GM12878 (cell line): ENCODE measurements around the gene ADAMTSL3. TPM values are rescaled to one million over a fixed set of nuclear protein-coding genes. Genes with fewer than 3 reads are reported as not detected.

ENCODE experiments used
- ATAC-seq: fragments of 200-7000 bp; cut with Tn5 transposase; 3 replicates; pipeline ENCODE4 v1.9.1; 2020; ENCODE audit warnings: mild to moderate bottlenecking, moderate library complexity
- BruUV-seq: library from RNA; stranded (reverse); fragments of 400-500 nt; replicated peaks from 2 replicates; lab custom pipeline; 2021; lab: Mats Ljungman, UMichigan
- CTCF ChIA-PET: fragments of 300-600 bp; sonication (Branson Sonifier 250); formaldehyde crosslinking; extraction: SDS; loops from one replicate; lab custom pipeline; 2021; ENCODE audit warnings: inconsistent platforms; lab: Yijun Ruan, JAX
- POLR2A ChIA-PET: fragments of 350-600 bp; formaldehyde crosslinking; extraction: SDS; loops from one replicate; lab custom pipeline; 2021; ENCODE audit warnings: inconsistent platforms; lab: Charles Lee
- RAD21 ChIA-PET: fragments of 300-600 bp; sonication (Branson Sonifier 250); formaldehyde crosslinking; loops from one replicate; lab custom pipeline; 2023; ENCODE audit warnings: antibody characterized with exemption; ENCODE audit not compliant: unreplicated experiment; lab: Charles Lee
- SMC1A ChIA-PET: fragments of 300-600 bp; sonication (Branson Sonifier 250); formaldehyde crosslinking; loops from one replicate; lab custom pipeline; 2023; ENCODE audit not compliant: unreplicated experiment, uncharacterized antibody; lab: Charles Lee
- DNase-seq: peaks from one replicate; pipeline ENCODE4 v3.0.0-alpha.2; 2011; ENCODE audit warnings: low read depth, low spot score
- FAIRE-seq: peaks from 3 replicates; lab custom pipeline; 2011; peaks lifted over from hg19 to GRCh38; lab: Jason Lieb, UNC
- H2AFZ ChIP-seq: 2 replicates; pipeline ENCODE4 v1.6.0; 2011; ENCODE audit warnings: low read depth, low read length, control low read depth; ENCODE audit not compliant: control insufficient read depth
- H3K27ac ChIP-seq: 2 replicates; pipeline ENCODE4 v1.5.1; 2011; ENCODE audit warnings: control low read depth; ENCODE audit not compliant: control insufficient read depth, insufficient read depth
- H3K27me3 ChIP-seq, 2 experiments: replicated peaks in 1 of 2; 2 replicates each; pipeline versions ENCODE4 v1.6.0 to v1.6.1; 2011; ENCODE audit warnings: low read length in 1 of 2; ENCODE audit not compliant: control insufficient read depth in 2 of 2, insufficient read depth in 2 of 2
- H3K36me3 ChIP-seq, 2 experiments: 2 replicates each; pipeline ENCODE4 v1.5.1; 2011; ENCODE audit warnings: low read length in 1 of 2; ENCODE audit not compliant: control insufficient read depth in 2 of 2, insufficient read depth in 2 of 2
- H3K4me1 ChIP-seq: 2 replicates; pipeline ENCODE4 v1.6.1; 2011; ENCODE audit warnings: mild to moderate bottlenecking, low read length, moderate library complexity, mixed read lengths; ENCODE audit not compliant: control insufficient read depth, insufficient read depth
- H3K4me2 ChIP-seq: 2 replicates; pipeline ENCODE4 v1.6.0; 2011; ENCODE audit warnings: control low read depth; ENCODE audit not compliant: control insufficient read depth, insufficient read depth
- H3K4me3 ChIP-seq: fragments of 200-600 bp; sonication (generic); 2 replicates; pipeline ENCODE4 v1.5.1; 2016
- H3K79me2 ChIP-seq: 2 replicates; pipeline ENCODE4 v1.6.0; 2011; ENCODE audit warnings: low read length; ENCODE audit not compliant: control insufficient read depth, insufficient read depth
- H3K9ac ChIP-seq: 2 replicates; pipeline ENCODE4 v1.8.0; 2011; ENCODE audit warnings: low read length, control low read depth, mixed read lengths; ENCODE audit not compliant: control insufficient read depth, insufficient read depth
- H3K9me3 ChIP-seq: replicated peaks from 3 replicates; pipeline ENCODE4 v1.5.1; 2011; ENCODE audit warnings: mild to moderate bottlenecking, low read length; ENCODE audit not compliant: control insufficient read depth, insufficient read depth
- H4K20me1 ChIP-seq: 2 replicates; pipeline ENCODE4 v1.6.0; 2011; ENCODE audit not compliant: control insufficient read depth, insufficient read depth
- ASH2L ChIP-seq: fragments of 300-600, 200-600 bp; sonication (generic); IDR thresholded peaks from 2 replicates; pipeline ENCODE4 v1.6.1; 2017; ENCODE audit warnings: low read depth, mild to moderate bottlenecking, borderline replicate concordance
- ATF7 ChIP-seq: fragments of 450-650 bp; IDR thresholded peaks from 2 replicates; pipeline ENCODE4 v1.6.1; 2016; ENCODE audit warnings: low read depth, mild to moderate bottlenecking
- BRCA1 ChIP-seq: IDR thresholded peaks from 2 replicates; pipeline ENCODE4 v1.6.1; 2011; ENCODE audit warnings: low read depth, low read length, improper control_type of control experiment
- E4F1 ChIP-seq: fragments of 450-650 bp; IDR thresholded peaks from 2 replicates; pipeline ENCODE4 v1.6.1; 2018; ENCODE audit warnings: borderline replicate concordance, mild to moderate bottlenecking; ENCODE audit not compliant: partially characterized antibody
- EZH2 ChIP-seq: IDR thresholded peaks from 2 replicates; pipeline ENCODE4 v1.6.1; 2012; ENCODE audit warnings: low read depth, mild to moderate bottlenecking, control low read depth, inconsistent platforms, low read length, borderline replicate concordance; ENCODE audit not compliant: control insufficient read depth
- HDGF ChIP-seq: fragments of 450-650 bp; IDR thresholded peaks from 2 replicates; pipeline ENCODE4 v1.6.1; 2016; ENCODE audit warnings: antibody characterized with exemption
- LARP7 ChIP-seq: fragments of 450-650 bp; IDR thresholded peaks from 2 replicates; pipeline ENCODE4 v1.6.1; 2017; ENCODE audit warnings: mild to moderate bottlenecking
- PBX3 ChIP-seq: IDR thresholded peaks from 2 replicates; pipeline ENCODE4 v1.6.1; 2011; ENCODE audit warnings: mild to moderate bottlenecking, low read depth, low read length, moderate library complexity; ENCODE audit not compliant: insufficient replicate concordance
- PKNOX1 ChIP-seq: fragments of 450-650 bp; IDR thresholded peaks from 2 replicates; pipeline ENCODE4 v1.6.1; 2016; ENCODE audit warnings: mild to moderate bottlenecking
- POLR2A ChIP-seq: IDR thresholded peaks from 2 replicates; pipeline ENCODE4 v1.6.1; 2011; ENCODE audit warnings: low read depth, mild to moderate bottlenecking, low read length
- POLR2AphosphoS5 ChIP-seq: IDR thresholded peaks from 2 replicates; pipeline ENCODE4 v1.6.1; 2011; ENCODE audit warnings: mild to moderate bottlenecking, low read length, inconsistent platforms
- RCOR1 ChIP-seq: conservative IDR thresholded peaks from 2 replicates; pipeline ENCODE4 v1.6.1; 2012; ENCODE audit warnings: low read depth, low read length, improper control_type of control experiment
- SMAD5 ChIP-seq: IDR thresholded peaks from 2 replicates; pipeline ENCODE4 v1.6.1; 2016; ENCODE audit warnings: antibody characterized with exemption, low read depth
- TAF1 ChIP-seq: IDR thresholded peaks from 2 replicates; pipeline ENCODE4 v1.6.1; 2011; ENCODE audit warnings: mild to moderate bottlenecking, low read depth, low read length, borderline replicate concordance
- TCF12 ChIP-seq: IDR thresholded peaks from 2 replicates; pipeline ENCODE4 v1.6.1; 2011; ENCODE audit warnings: low read depth, mild to moderate bottlenecking, low read length
- TCF3 ChIP-seq: IDR thresholded peaks from 2 replicates; pipeline ENCODE4 v1.6.1; 2012; ENCODE audit warnings: low read depth, mild to moderate bottlenecking, low read length, borderline replicate concordance; ENCODE audit not compliant: insufficient read depth
- ZNF217 ChIP-seq: fragments of 450-650 bp; IDR thresholded peaks from 2 replicates; pipeline ENCODE4 v1.6.1; 2017; ENCODE audit warnings: antibody characterized with exemption, mild to moderate bottlenecking
- WGBS: methylation state at CpG from one replicate; pipeline ENCODE4 v1.1.6; 2016; ENCODE audit warnings: low lambda C conversion rate; ENCODE audit not compliant: insufficient replicate concordance, insufficient coverage; ENCODE audit errors: missing lambda C conversion rate; 5-methylcytosine and 5-hydroxymethylcytosine counted together
- in situ Hi-C: fragments of 300-500 bp; cut with MboI; formaldehyde crosslinking; loops from 9 replicates; pipeline ENCODE4 v1.14.3; 2018; ENCODE audit warnings: mixed read lengths
- intact Hi-C: fragments of 100-400 bp; cut with micrococcal nuclease; formaldehyde crosslinking; loops from one replicate; pipeline ENCODE4 v1.14.2; 2022; ENCODE audit not compliant: unreplicated experiment
- polyA plus RNA-seq, 11 experiments: library from polyadenylated mRNA; depleted of rRNA in 4 of 11; unstranded in 6 of 11; stranded (reverse) in 5 of 11; fragments of >200 nt; fragmentation: Nextera tagmentation in 4 of 11; fragmentation: Illumina TruSeq in 1 of 11; extraction: Ambion mirVana in 4 of 11; extraction: Trizol in 1 of 11; gene quantifications; 1 replicate in 1 of 11; 2 replicates in 10 of 11; pipeline versions ENCODE4 v1.2.1 to v1.2.3, GENCODE V29; 2011 to 2016; ENCODE audit warnings: inconsistent platforms in 2 of 11, missing spikeins in 2 of 11, low read depth in 1 of 11
- total RNA-seq, 4 experiments: library from RNA; depleted of rRNA in 3 of 4; stranded (reverse); fragments of >200 nt in 3 of 4; fragmentation: Illumina TruSeq in 1 of 4; extraction: Trizol in 1 of 4; gene quantifications; 2 replicates each; pipeline versions ENCODE4 v1.2.1 to v1.2.3, GENCODE V29; 2013 to 2021

The ADAMTSL3 gene
- total and polyA plus RNA-seq, 10 of the 15 experiments (the other 5 are each of a cell fraction or from before 2014, with no cell fraction given), result 0.01 to 0.28 (median 0.13) TPM

- H3K27me3 ChIP-seq, result 0 out of 4 replicates have a peak, but pooled peaks cover 0 to 2% of the 10 kb centered on the region in 2 experiments
- no peaks in the 10 kb centered on the region for H4K20me1 ChIP-seq
- SMC1A ChIA-PET, result no interaction called here
- no TSS peak for BruUV-seq
- FAIRE-seq (no peak), ATAC-seq (no peak), DNase-seq (no peak)
- H3K79me2 ChIP-seq, result no peaks in the 10 kb centered on the region
- 71% methylated on average over 6 of the region's 6 CpGs for WGBS
- H2AFZ ChIP-seq, result no peak overlapping the region
- no peak overlapping the region for H3K4me2 ChIP-seq
- in situ Hi-C loops (no loop called here), intact Hi-C loops (no loop called here)
- TF ChIP-seq BRCA1 (no peak), SMAD5 (no peak), E4F1 (no peak), EZH2 (no peak), TCF3 (no peak), POLR2AphosphoS5 (no peak), POLR2A (no peak), PKNOX1 (no peak), HDGF (no peak), RCOR1 (no peak), LARP7 (no peak), PBX3 (no peak), TCF12 (no peak), ZNF217 (no peak), ASH2L (no peak), ATF7 (no peak), TAF1 (no peak)
- H3K36me3 ChIP-seq, result no peaks in the 10 kb centered on the region
- H3K9ac ChIP-seq, result no peak overlapping the region
- RAD21 ChIA-PET, result no interaction called here
- POLR2A ChIA-PET, result no interaction called here
- no peak overlapping the region for H3K4me3 ChIP-seq
- CTCF ChIA-PET, result no interaction called here
- H3K4me1 ChIP-seq, result no peaks in the 10 kb centered on the region
- H3K9me3 ChIP-seq, result no peaks in the 10 kb centered on the region
- H3K27ac ChIP-seq, result no peak overlapping the region
These were observed 54.4 kb downstream of the ADAMTSL3 start for GRCh38 chr15:83708328-83708727.
